Measurements from ENCODE around the gene LRRC46. TPM values are rescaled to one million over a fixed set of nuclear protein-coding genes. Genes with fewer than 3 reads are reported as not detected.

LRRC46 gene
- total RNA-seq, 2 donors from 2014 or later: 0.73 to 0.82 TPM

DNA sequence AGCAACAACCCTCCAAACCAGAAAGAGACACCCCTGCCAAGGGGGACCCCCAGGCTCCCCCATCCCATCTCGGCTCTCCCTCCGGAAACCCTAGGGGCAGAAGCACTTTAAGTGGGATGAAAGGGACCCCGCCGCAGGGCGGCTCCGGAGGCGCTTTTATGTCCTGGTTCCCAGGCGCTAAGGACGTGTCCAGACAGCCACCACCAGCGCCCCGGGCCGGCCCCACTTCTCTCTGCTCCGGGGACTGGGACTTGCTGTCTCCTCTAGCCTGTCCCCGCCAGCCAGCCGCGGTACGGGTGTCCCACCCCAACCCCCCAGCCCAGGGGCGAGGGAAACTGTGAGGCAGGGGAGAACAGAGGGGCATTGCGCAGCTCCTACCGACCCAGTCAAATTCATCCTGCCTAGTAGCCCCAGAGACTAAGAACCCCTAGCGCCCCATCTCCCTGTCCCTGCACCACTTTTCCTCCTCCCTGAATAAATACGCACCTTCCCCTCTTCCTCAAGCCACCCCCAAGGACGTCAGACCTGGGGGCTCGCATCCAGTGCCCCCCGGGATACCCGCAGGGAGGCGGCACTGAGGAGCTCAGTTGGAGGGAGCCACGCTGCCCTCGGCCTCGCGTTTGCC, 15.4 kb downstream of the LRRC46 start:
- 15 to 49% methylated on average over 7 to 31 of the region's 31 CpGs for WGBS, 2 experiments (ENCODE audit: insufficient coverage in 1 of 2, insufficient read length in 1 of 2)
- H3K4me1 Mint-ChIP-seq: peaks cover 8% of the 10 kb centered on the region

DNA sequence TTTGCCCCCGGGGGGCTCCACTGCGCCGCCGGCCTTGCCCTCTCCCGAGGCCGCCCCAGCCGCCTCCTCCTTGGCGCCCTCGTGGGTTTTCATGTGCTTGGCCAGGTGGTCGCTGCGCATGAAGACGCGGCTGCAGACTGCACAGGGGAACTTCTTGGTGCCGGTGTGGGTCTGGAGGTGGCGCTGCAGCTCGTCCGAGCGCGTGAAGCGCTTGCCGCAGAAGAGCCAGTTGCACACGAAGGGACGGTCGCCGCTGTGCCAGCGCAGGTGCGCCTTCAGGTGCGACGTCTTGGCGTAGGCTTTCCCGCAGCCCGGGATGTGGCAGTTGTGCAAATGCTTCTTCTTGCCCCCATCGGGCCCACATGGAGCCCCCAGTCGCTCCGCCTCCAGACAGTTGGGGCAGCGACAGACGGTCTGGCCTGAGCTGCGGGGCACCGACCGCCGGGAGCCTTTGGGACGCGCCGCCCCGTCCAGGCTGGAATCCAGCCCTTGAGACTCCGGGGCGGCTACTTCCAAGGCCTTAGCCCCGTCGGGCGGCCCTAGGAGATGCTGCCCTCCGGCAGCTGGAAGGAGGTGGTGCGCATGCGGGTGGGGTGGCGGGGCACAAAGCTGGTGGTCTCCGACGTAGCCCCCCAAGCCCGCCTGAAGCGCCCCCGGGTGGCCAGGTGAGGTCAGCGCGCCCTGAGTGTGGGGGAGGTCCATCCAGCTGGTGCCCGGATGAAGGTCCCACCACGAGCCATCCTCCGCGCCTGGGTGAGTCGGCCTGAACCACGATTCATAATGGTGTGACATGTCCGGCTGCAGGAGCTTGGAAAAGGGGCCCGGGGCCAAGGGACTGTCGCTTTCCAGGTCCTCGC, 16.1 kb downstream of the LRRC46 start:
- H3K9me3 ChIP-seq (ENCODE audit: control insufficient read depth, low read length): no peaks in the 10 kb centered on the region
- H3K4me1 ChIP-seq (ENCODE audit: control insufficient read depth, insufficient read depth, low read length): peaks cover 7% of the 10 kb centered on the region
- Mint-ChIP-seq H3K27me3 (ENCODE audit: insufficient read depth) (peaks cover 83% of the 10 kb centered on the region), H3K4me3 (peak overlapping the region; percentile 43), H3K36me3 (ENCODE audit: low read depth) (no peaks in the 10 kb centered on the region), H3K4me1 (peaks cover 15% of the 10 kb centered on the region), H3K9me3 (no peaks in the 10 kb centered on the region), H3K27ac (no peak overlapping the region)
- peak; percentile 94 for DNase-seq
- peak; percentile 74 for TF ChIP-seq CTCF (conservative IDR thresholded peaks at IDR 0.05)
- H3K9ac ChIP-seq (ENCODE audit: extremely low read depth, low read length, poor library complexity, severe bottlenecking): no peak overlapping the region
- peaks cover 73% of the 10 kb centered on the region for H3K27me3 ChIP-seq (ENCODE audit: control insufficient read depth, insufficient read depth, low read length, poor library complexity, severe bottlenecking)
- H3K27ac ChIP-seq (ENCODE audit: low read depth, low read length): no peak overlapping the region
- no peak overlapping the region for H3K4me3 ChIP-seq (ENCODE audit: low read length)
- H3K36me3 ChIP-seq (ENCODE audit: control insufficient read depth, insufficient read depth, low read length): no peaks in the 10 kb centered on the region
- 31 to 32% methylated on average over 47 to 71 of the region's 71 CpGs for WGBS, 2 experiments (ENCODE audit: insufficient coverage in 1 of 2, insufficient read length in 1 of 2)

More for the DNA sequence above, 15.4 kb downstream of the LRRC46 start:
- peaks cover 75% of the 10 kb centered on the region for H3K27me3 Mint-ChIP-seq (ENCODE audit: insufficient read depth)
- no peak overlapping the region for H3K4me3 ChIP-seq (ENCODE audit: low read length)
- no peaks in the 10 kb centered on the region for H3K9me3 ChIP-seq (ENCODE audit: control insufficient read depth, low read length)
- no peaks in the 10 kb centered on the region for H3K36me3 Mint-ChIP-seq (ENCODE audit: low read depth)
- H3K27ac Mint-ChIP-seq: no peak overlapping the region
- no peaks in the 10 kb centered on the region for H3K36me3 ChIP-seq (ENCODE audit: control insufficient read depth, insufficient read depth, low read length)
- H3K4me3 Mint-ChIP-seq: peak overlapping the region; percentile 40
- H3K9me3 Mint-ChIP-seq: no peaks in the 10 kb centered on the region
- no peak for TF ChIP-seq CTCF (conservative IDR thresholded peaks at IDR 0.05)
- no peak overlapping the region for H3K27ac ChIP-seq (ENCODE audit: low read depth, low read length)
- DNase-seq: peak; percentile 89
- peaks cover 65% of the 10 kb centered on the region for H3K27me3 ChIP-seq (ENCODE audit: control insufficient read depth, insufficient read depth, low read length, poor library complexity, severe bottlenecking)
- no peak overlapping the region for H3K9ac ChIP-seq (ENCODE audit: extremely low read depth, low read length, poor library complexity, severe bottlenecking)
- peaks cover 7% of the 10 kb centered on the region for H3K4me1 ChIP-seq (ENCODE audit: control insufficient read depth, insufficient read depth, low read length)

- H3K9me3 ChIP-seq (ENCODE audit: control insufficient read depth, low read length): no peaks in the 10 kb centered on the region
- peaks cover 7% of the 10 kb centered on the region for H3K4me1 ChIP-seq (ENCODE audit: control insufficient read depth, insufficient read depth, low read length)
- peak overlapping the region; percentile 43 for H3K4me3 Mint-ChIP-seq
- peaks cover 79% of the 10 kb centered on the region for H3K27me3 ChIP-seq (ENCODE audit: control insufficient read depth, insufficient read depth, low read length, poor library complexity, severe bottlenecking)
- no peak for DNase-seq
- no peak overlapping the region for H3K27ac Mint-ChIP-seq
- H3K36me3 Mint-ChIP-seq (ENCODE audit: low read depth): no peaks in the 10 kb centered on the region
- H3K9me3 Mint-ChIP-seq: no peaks in the 10 kb centered on the region
- H3K4me1 Mint-ChIP-seq: peaks cover 13% of the 10 kb centered on the region
- no peaks in the 10 kb centered on the region for H3K36me3 ChIP-seq (ENCODE audit: control insufficient read depth, insufficient read depth, low read length)
- H3K27ac ChIP-seq (ENCODE audit: low read depth, low read length): no peak overlapping the region
- peaks cover 89% of the 10 kb centered on the region for H3K27me3 Mint-ChIP-seq (ENCODE audit: insufficient read depth)
- TF ChIP-seq CTCF (conservative IDR thresholded peaks at IDR 0.05): no peak
- H3K4me3 ChIP-seq (ENCODE audit: low read length): no peak overlapping the region
- no peak overlapping the region for H3K9ac ChIP-seq (ENCODE audit: extremely low read depth, low read length, poor library complexity, severe bottlenecking)
- 40 to 53% methylated on average over 7 to 23 of the region's 23 CpGs for WGBS, 2 experiments (ENCODE audit: insufficient coverage in 1 of 2, insufficient read length in 1 of 2)
These were observed 16.7 kb downstream of the LRRC46 start for GRCh38 chr17:47848198-47848513.
